ENCODE results near the gene CNNM3.

The CNNM3 gene

GRCh38 chr2:96819128-96819875 lies 3.2 kb downstream of the CNNM3 start (continued):
- TF ChIP-seq ZNF600 (tag by site-specific recombination; IDR thresholded peaks at IDR 0.05) (peak; percentile 22; the same call in 1 of the 2 replicates), ZNF157 (tag by site-specific recombination; IDR thresholded peaks at IDR 0.05) (no peak), ZNF792 (tag by site-specific recombination; IDR thresholded peaks at IDR 0.05) (no peak), ZNF518A (tag by site-specific recombination; conservative IDR thresholded peaks at IDR 0.05; ENCODE audit: low read depth) (no peak), FEZF1 (tag by site-specific recombination; IDR thresholded peaks at IDR 0.05) (0 out of 2 replicates have a peak, but pooled peaks have one; percentile 10), ZSCAN30 (tag by site-specific recombination; IDR thresholded peaks at IDR 0.05) (no peak), ZNF830 (tag by site-specific recombination; IDR thresholded peaks at IDR 0.05; ENCODE audit: low read depth) (no peak), ZNF280C (tag by site-specific recombination; IDR thresholded peaks at IDR 0.05) (no peak)

GRCh38 chr2:96819876-96820511 lies 3.9 kb downstream of the CNNM3 start:
- Histone ChIP-seq H3K4me3 (ENCODE audit: low read depth, low read length) (no peak overlapping the region), H3K27ac (ENCODE audit: extremely low read depth, low read depth, low read length) (no peak overlapping the region), H3K9me3 (ENCODE audit: control insufficient read depth, insufficient read depth, low read depth, low read length) (no peaks in the 10 kb centered on the region), H3K4me1 (ENCODE audit: control insufficient read depth, insufficient read depth, low read length) (peaks cover 19% of the 10 kb centered on the region), H3K36me3 (ENCODE audit: control insufficient read depth in 2 of 2, insufficient read depth in 1 of 2, low read length in 2 of 2) (peaks cover 10 to 46% of the 10 kb centered on the region in 2 experiments)
- ChIA-PET CTCF (interaction anchor here (0.6 to 2.3 kb wide), 7 partner anchors 37 to 535 kb away, joined by 3 to 9 read pairs (median 3); partner anchors contain the start of gene ANKRD39), POLR2A (interaction anchor here (0.8 to 1.2 kb wide), 2 partner anchors 9 to 182 kb away, joined by 3 read pairs; partner anchors contain the start of gene KANSL3)
- TF ChIP-seq HOXD13 (CRISPR knock-in tag; IDR thresholded peaks at IDR 0.05; ENCODE audit: borderline replicate concordance) (no peak), PRDM10 (tag by site-specific recombination; IDR thresholded peaks at IDR 0.05) (no peak), ZNF692 (tag by site-specific recombination; IDR thresholded peaks at IDR 0.05) (no peak), ZNF747 (tag by site-specific recombination; IDR thresholded peaks at IDR 0.05) (no peak), ZIC2 (tag by site-specific recombination; IDR thresholded peaks at IDR 0.05) (no peak), IKZF3 (tag by site-specific recombination; IDR thresholded peaks at IDR 0.05) (no peak)
